K562 (cell line): ENCODE results near the gene EML1. TPM values are rescaled to one million over a fixed set of nuclear protein-coding genes. Genes with fewer than 3 reads are reported as not detected.

Experiments
- ATAC-seq: fragments of 200-7000 bp; cut with Tn5 transposase; 3 replicates; pipeline ENCODE4 v1.9.1; 2020; ENCODE audit warnings: moderate library complexity
- BruUV-seq: library from RNA; stranded (reverse); fragments of 400-500 nt; replicated peaks from 2 replicates; lab custom pipeline; 2021; lab: Mats Ljungman, UMichigan
- CTCF ChIA-PET: fragments of 300-600 bp; formaldehyde crosslinking; extraction: SDS; loops from one replicate; lab custom pipeline; 2021; ENCODE audit warnings: low intra/inter-chr PET ratio; lab: Yijun Ruan, JAX
- POLR2A ChIA-PET: fragments of 300-600, 350-650 bp; sonication (Branson Sonifier 250); formaldehyde crosslinking; extraction: SDS; loops from one replicate; lab custom pipeline; 2021; ENCODE audit warnings: antibody characterized with exemption, inconsistent platforms; lab: Yijun Ruan, JAX
- DNase-seq, 4 experiments: peaks; one replicate each; pipeline versions ENCODE4 v3.0.0 to v3.0.0-alpha.2; 2011 to 2018; ENCODE audit warnings: low spot score in 3 of 4, mixed read lengths in 3 of 4; ENCODE audit errors: extremely low read depth in 1 of 4
- FAIRE-seq: peaks from 2 replicates; lab custom pipeline; 2011; peaks lifted over from hg19 to GRCh38; lab: Jason Lieb, UNC
- H2AFZ ChIP-seq: 2 replicates; pipeline ENCODE4 v1.6.0; 2011; ENCODE audit warnings: low read depth, low read length, control low read depth, inconsistent platforms
- H3K27ac ChIP-seq: fragments of 200-600 bp; 3 replicates; pipeline ENCODE4 v1.8.0; 2011; ENCODE audit warnings: low read depth, mild to moderate bottlenecking, control low read depth, inconsistent platforms, low read length, moderate library complexity, mixed read lengths; ENCODE audit errors: extremely low read depth
- H3K27me3 ChIP-seq, 2 experiments: fragments of 300-600 bp in 1 of 2; 2 replicates in 1 of 2; 3 replicates in 1 of 2; pipeline versions ENCODE4 v1.6.0 to v1.8.0; 2011; ENCODE audit warnings: inconsistent platforms in 2 of 2, low read length in 2 of 2, mild to moderate bottlenecking in 1 of 2, mixed read lengths in 1 of 2, moderate library complexity in 1 of 2; ENCODE audit not compliant: control insufficient read depth in 2 of 2, insufficient read depth in 2 of 2
- H3K36me3 ChIP-seq: fragments of 300-600 bp; 3 replicates; pipeline ENCODE4 v1.8.0; 2011; ENCODE audit warnings: mild to moderate bottlenecking, low read length, inconsistent platforms; ENCODE audit not compliant: control insufficient read depth, insufficient read depth
- H3K4me1 ChIP-seq, 2 experiments: fragments of 200-600 bp in 1 of 2; replicated peaks in 1 of 2; 2 replicates in 1 of 2; 3 replicates in 1 of 2; pipeline versions ENCODE4 v1.5.1 to v1.8.0; 2011; ENCODE audit warnings: inconsistent platforms in 2 of 2, low read length in 2 of 2, mild to moderate bottlenecking in 1 of 2, mixed read lengths in 1 of 2, moderate library complexity in 1 of 2; ENCODE audit not compliant: control insufficient read depth in 2 of 2, insufficient read depth in 2 of 2
- H3K4me2 ChIP-seq: 2 replicates; pipeline ENCODE4 v1.6.1; 2011; ENCODE audit warnings: low read length, control low read depth, inconsistent platforms, mixed read lengths; ENCODE audit not compliant: insufficient read depth
- H3K4me3 ChIP-seq: fragments of 200-600 bp; sonication (generic), shearing (Covaris generic); 2 replicates; pipeline ENCODE4 v1.5.1; 2016; ENCODE audit warnings: control low read depth, inconsistent platforms
- H3K79me2 ChIP-seq: fragments of 200-600 bp; 3 replicates; pipeline ENCODE4 v1.8.0; 2011; ENCODE audit warnings: low read length, inconsistent platforms; ENCODE audit not compliant: control insufficient read depth, insufficient read depth
- H3K9ac ChIP-seq, 2 experiments: 2 replicates each; pipeline versions ENCODE4 v1.6.0 to v1.6.1; 2011; ENCODE audit warnings: low read depth in 2 of 2, low read length in 2 of 2, control low read depth in 1 of 2, inconsistent platforms in 1 of 2, mild to moderate bottlenecking in 1 of 2, mixed read lengths in 1 of 2; ENCODE audit not compliant: insufficient read depth in 1 of 2
- H3K9me1 ChIP-seq: one replicate; pipeline ENCODE4 v1.6.0; 2011; ENCODE audit warnings: inconsistent platforms, mild to moderate bottlenecking, low read length, moderate library complexity; ENCODE audit not compliant: control insufficient read depth, insufficient read depth
- H3K9me3 ChIP-seq: replicated peaks from 2 replicates; pipeline ENCODE4 v1.5.1; 2011; ENCODE audit warnings: low read depth, low read length, inconsistent platforms; ENCODE audit not compliant: control insufficient read depth, insufficient read depth
- H4K20me1 ChIP-seq: replicated peaks from 2 replicates; pipeline ENCODE4 v1.6.1; 2011; ENCODE audit warnings: low read length, inconsistent platforms, mixed read lengths; ENCODE audit not compliant: control insufficient read depth, insufficient read depth
- ARID2 ChIP-seq: fragments of 450-650 bp; IDR thresholded peaks from 2 replicates; pipeline ENCODE4 v1.6.1; 2017; ENCODE audit warnings: antibody characterized with exemption, mild to moderate bottlenecking
- BHLHE40 ChIP-seq: IDR thresholded peaks from 2 replicates; pipeline ENCODE4 v1.6.1; 2011; ENCODE audit warnings: low read length, improper control_type of control experiment
- C11orf30 ChIP-seq: fragments of 450-650 bp; IDR thresholded peaks from 2 replicates; pipeline ENCODE4 v1.6.1; 2016; ENCODE audit warnings: low read depth, mild to moderate bottlenecking
- CAMTA2 ChIP-seq: fragments of 250-450 bp; sonication (Bioruptor Pico); conservative IDR thresholded peaks from 2 replicates; pipeline ENCODE4 v1.5.1; 2022
- E2F5 ChIP-seq: sonication (generic); formaldehyde crosslinking; IDR thresholded peaks from 2 replicates; pipeline ENCODE4 v1.8.0; 2022; ENCODE audit warnings: mild to moderate bottlenecking, missing genetic modification reagents
- ETV5 ChIP-seq: sonication (generic); formaldehyde crosslinking; IDR thresholded peaks from 2 replicates; pipeline ENCODE4 v1.4.0; 2020; ENCODE audit warnings: low read depth, mild to moderate bottlenecking, missing genetic modification reagents
- MCM2 ChIP-seq: fragments of 450-650 bp; IDR thresholded peaks from 2 replicates; pipeline ENCODE4 v1.6.1; 2017; ENCODE audit warnings: low read depth, mild to moderate bottlenecking
- UBTF ChIP-seq, 2 experiments: IDR thresholded peaks; 2 replicates each; pipeline ENCODE4 v1.6.1; 2012; ENCODE audit warnings: improper control_type of control experiment in 2 of 2, low read depth in 2 of 2, low read length in 2 of 2, borderline replicate concordance in 1 of 2
- ZHX1 ChIP-seq: fragments of 150-350 bp; conservative IDR thresholded peaks from 2 replicates; pipeline ENCODE4 v1.6.1; 2014; ENCODE audit warnings: low read length
- ZNF174 ChIP-seq: fragments of 250-450 bp; sonication (Bioruptor Pico); IDR thresholded peaks from 2 replicates; pipeline ENCODE4 v1.4.0; 2020; ENCODE audit warnings: mild to moderate bottlenecking
- WGBS: fragments of 100-300 bp; shearing (Covaris generic); methylation state at CpG from one replicate; pipeline ENCODE4 v1.1.6; 2016; ENCODE audit warnings: low coverage, mixed read lengths; ENCODE audit not compliant: insufficient coverage; ENCODE audit errors: missing lambda C conversion rate; 5-methylcytosine and 5-hydroxymethylcytosine counted together
- in situ Hi-C: fragments of 300-500 bp; cut with MboI; formaldehyde crosslinking; loops from 4 replicates; pipeline ENCODE4 v1.15.0; 2018; ENCODE audit warnings: inconsistent platforms, mixed read lengths
- intact Hi-C: fragments of 100-400 bp; cut with micrococcal nuclease; formaldehyde crosslinking; loops from 2 replicates; pipeline ENCODE4 v1.14.2; 2022
- polyA plus RNA-seq, 8 experiments: library from polyadenylated mRNA; depleted of rRNA in 4 of 8; stranded (reverse) in 5 of 8; unstranded in 3 of 8; fragments of >200 nt; fragmentation: Nextera tagmentation in 2 of 8; fragmentation: Illumina TruSeq in 1 of 8; extraction: Ambion mirVana in 2 of 8; extraction: Trizol in 1 of 8; gene quantifications; 2 replicates each; pipeline versions ENCODE4 v1.2.1 to v1.2.3, GENCODE V29; 2011 to 2014; ENCODE audit warnings: inconsistent platforms in 1 of 8, missing spikeins in 1 of 8
- total RNA-seq, 7 experiments: library from RNA; depleted of rRNA in 6 of 7; stranded (reverse); fragments of >200 nt in 6 of 7; fragmentation: Illumina TruSeq in 2 of 7; extraction: Trizol in 2 of 7; gene quantifications; 2 replicates each; pipeline versions ENCODE4 v1.2.1 to v1.2.3, GENCODE V29; 2011 to 2021; ENCODE audit warnings: low replicate concordance in 1 of 7

Gene EML1
- total and polyA plus RNA-seq, 9 of the 15 experiments (the other 6 are each of a cell fraction or from before 2014, with no cell fraction given) = 0.01 to 0.35 (median 0.07) TPM; not detected in 2

GRCh38 chr14:99781091-99781490 lies 12.1 kb upstream of the EML1 start:
- no peak for ATAC-seq
- TF ChIP-seq E2F5 (CRISPR knock-in tag) (no peak), ZHX1 (no peak), BHLHE40 (no peak), C11orf30 (no peak), ZNF174 (CRISPR knock-in tag) (no peak), CAMTA2 (no peak), UBTF (IDR thresholded peaks at IDR 0.05; ENCODE audit: borderline replicate concordance in 1 of 2, low read depth in 2 of 2, low read length in 2 of 2) (no peak), ARID2 (no peak), MCM2 (no peak), ETV5 (no peak)

More at GRCh38 chr14:99781091-99781490, 12.1 kb upstream of the EML1 start:
- Histone ChIP-seq H3K27ac (no peak overlapping the region), H3K4me2 (no peak overlapping the region), H2AFZ (no peak overlapping the region), H3K4me1 (no peaks in the 10 kb centered on the region), H3K4me3 (no peak overlapping the region), H3K9me1 (no peaks in the 10 kb centered on the region), H3K79me2 (no peaks in the 10 kb centered on the region), H3K9ac (no peak overlapping the region), H3K27me3 (peaks cover 2 to 16% of the 10 kb centered on the region in 2 experiments; a peak in 2 of 5 replicates), H3K9me3 (no peaks in the 10 kb centered on the region), H3K36me3 (no peaks in the 10 kb centered on the region), H4K20me1 (0 out of 2 replicates have a peak, but pooled peaks cover 2% of the 10 kb centered on the region)
- ChIA-PET CTCF (no interaction called here), POLR2A (no interaction called here)
- in situ Hi-C loops = no loop called here
- no TSS peak for BruUV-seq
- no peak for FAIRE-seq
- no peak for DNase-seq
- WGBS = 6% methylated on average over 3 of the region's 6 CpGs
- intact Hi-C loops = no loop called here
